ENCODE data around the gene PPM1F.
"Not testable (repeated sequence)": the region's sequence is repeated elsewhere in the genome, so short reads cannot be mapped to it uniquely, and the experiment has no call there.

Gene PPM1F

GRCh38 chr22:21889251-21889990, 63.2 kb downstream of the PPM1F start:
- no peak for DNase-seq (ENCODE audit: low spot score)

- DNase-seq (ENCODE audit: low spot score): no peak
Measured at GRCh38 chr22:21887841-21888240, 64.8 kb downstream of the PPM1F start.

- not testable (repeated sequence) for DNase-seq (ENCODE audit: low spot score)
Measured at GRCh38 chr22:21883930-21884329, 68.7 kb downstream of the PPM1F start.

GRCh38 chr22:21882754-21883333, 69.8 kb downstream of the PPM1F start:
- DNase-seq (ENCODE audit: low spot score): not testable (repeated sequence)

GRCh38 chr22:21881841-21882753, 70.6 kb downstream of the PPM1F start:
- DNase-seq (ENCODE audit: low spot score): no peak

DNA sequence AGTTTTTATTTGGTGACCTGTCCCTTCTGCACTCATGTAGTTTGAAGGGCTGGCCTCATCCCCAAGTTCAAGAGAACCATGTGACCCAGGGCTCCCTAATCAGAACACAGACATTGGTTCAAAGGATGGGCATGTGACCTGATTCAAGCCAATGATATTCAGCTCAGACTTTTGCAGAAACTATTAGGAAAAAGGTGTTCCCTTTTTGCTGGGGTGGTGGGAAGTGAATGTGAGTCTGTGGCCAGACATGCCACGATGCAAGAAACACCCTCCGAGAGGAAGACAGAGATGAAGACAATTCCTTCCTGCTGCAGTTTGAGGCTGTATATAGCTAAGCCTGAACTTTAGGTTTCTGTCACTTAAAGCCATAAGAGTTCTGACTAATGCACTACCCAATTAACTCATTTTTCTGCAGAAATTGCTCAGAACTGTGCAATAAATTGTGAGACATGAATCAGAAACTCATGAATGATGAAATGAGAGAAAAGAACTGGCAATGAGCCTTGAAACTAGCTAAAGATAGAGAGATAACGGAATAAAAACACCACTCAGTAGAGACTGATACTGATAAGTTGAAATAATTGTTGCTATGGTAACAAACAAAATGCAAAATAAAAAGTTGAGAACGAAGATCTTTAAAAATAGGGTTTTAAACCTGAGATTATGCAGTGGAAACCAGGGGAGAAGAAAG, 76.0 kb downstream of the PPM1F start:
- DNase-seq (ENCODE audit: low spot score): peak; percentile 44

DNA sequence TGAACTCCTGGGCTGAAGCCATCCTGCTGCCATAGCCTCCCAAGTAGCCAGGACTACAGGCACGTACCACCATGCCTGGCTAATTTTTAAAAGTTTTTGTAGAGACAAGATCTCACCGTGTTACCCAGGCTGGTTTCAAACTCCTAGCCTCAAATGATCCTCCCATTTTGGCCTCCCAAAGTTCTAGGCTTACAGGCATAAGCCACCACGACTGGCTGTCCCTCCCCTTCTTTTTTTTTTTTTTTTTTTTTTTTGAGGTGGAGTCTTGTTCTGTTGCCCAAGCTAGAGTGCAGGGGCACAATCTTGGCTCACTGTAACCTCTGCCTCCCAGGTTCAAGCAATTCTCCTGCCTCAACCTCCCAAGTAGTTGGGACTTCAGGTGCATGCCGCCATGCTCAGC, 77.7 kb downstream of the PPM1F start:
- not testable (repeated sequence) for DNase-seq (ENCODE audit: low spot score)

- no peak for DNase-seq (ENCODE audit: low spot score)
Measured at GRCh38 chr22:21873619-21874018, 79.0 kb downstream of the PPM1F start.

- not testable (repeated sequence) for DNase-seq (ENCODE audit: low spot score)
Measured at GRCh38 chr22:21872741-21873140, 79.9 kb downstream of the PPM1F start.

Data from GM03348 (cell line).